ENCODE data around the gene SETDB2. TPM values are rescaled to one million over a fixed set of nuclear protein-coding genes. Genes with fewer than 3 reads are reported as not detected.

The SETDB2 gene
- total and polyA plus RNA-seq, 2 of the 13 experiments (the other 11 are each of a cell fraction or from before 2014, with no cell fraction given): 8.1 to 8.7 TPM

- TF ChIP-seq GTF3A (CRISPR knock-in tag; conservative IDR thresholded peaks at IDR 0.05) (no peak), ZUFSP (CRISPR knock-in tag; IDR thresholded peaks at IDR 0.05; ENCODE audit: borderline replicate concordance) (no peak), HNF1A (IDR thresholded peaks at IDR 0.05; ENCODE audit: low read depth) (peak; percentile 98), HNF1A (CRISPR knock-in tag; IDR thresholded peaks at IDR 0.05; ENCODE audit: borderline replicate concordance) (peak; percentile 97), ZNF724P (CRISPR knock-in tag; IDR thresholded peaks at IDR 0.05; ENCODE audit: borderline replicate concordance) (no peak), KDM3A (CRISPR knock-in tag; IDR thresholded peaks at IDR 0.05; ENCODE audit: low read depth) (no peak), HNF1B (CRISPR knock-in tag; IDR thresholded peaks at IDR 0.05) (peak; percentile 93), GATAD1 (CRISPR knock-in tag; IDR thresholded peaks at IDR 0.05) (no peak), ZNF776 (CRISPR knock-in tag; IDR thresholded peaks at IDR 0.05) (no peak), ZNF749 (CRISPR knock-in tag; IDR thresholded peaks at IDR 0.05; ENCODE audit: borderline replicate concordance) (no peak), ZNF333 (CRISPR knock-in tag; IDR thresholded peaks at IDR 0.05; ENCODE audit: borderline replicate concordance) (no peak), ZNF160 (CRISPR knock-in tag; IDR thresholded peaks at IDR 0.05) (no peak), NPAS2 (CRISPR knock-in tag; IDR thresholded peaks at IDR 0.05; ENCODE audit: borderline replicate concordance) (no peak), ZNF512B (CRISPR knock-in tag; IDR thresholded peaks at IDR 0.05; ENCODE audit: borderline replicate concordance) (no peak), GABPB1 (CRISPR knock-in tag; IDR thresholded peaks at IDR 0.05) (no peak), ZBTB38 (CRISPR knock-in tag; IDR thresholded peaks at IDR 0.05) (no peak), KAT2B (IDR thresholded peaks at IDR 0.05; ENCODE audit: borderline replicate concordance, low read depth, low read length) (no peak), MTA3 (CRISPR knock-in tag; IDR thresholded peaks at IDR 0.05) (no peak), ZNF329 (CRISPR knock-in tag; IDR thresholded peaks at IDR 0.05; ENCODE audit: low read depth) (no peak), ZIK1 (CRISPR knock-in tag; IDR thresholded peaks at IDR 0.05; ENCODE audit: borderline replicate concordance, low read depth) (no peak)
Measured at GRCh38 chr13:49466292-49466838, 22.3 kb downstream of the SETDB2 start (continued).
